Liver (tissue), 3 donors: ENCODE results near the gene DYNC1LI2.

Source experiments
- JUND ChIP-seq, 2 donors: IDR thresholded peaks; 2 replicates each; pipeline ENCODE4 v1.6.1; 2016; ENCODE audit warnings: antibody characterized with exemption in 2 of 2
- RAD21 ChIP-seq, 2 donors: IDR thresholded peaks; 2 replicates each; pipeline ENCODE4 v1.6.1; 2016; ENCODE audit warnings: antibody characterized with exemption in 2 of 2, mild to moderate bottlenecking in 2 of 2
- RXRA ChIP-seq, 2 donors: IDR thresholded peaks; 2 replicates each; pipeline ENCODE4 v1.6.1; 2017 to 2018; ENCODE audit warnings: antibody characterized with exemption in 2 of 2, mild to moderate bottlenecking in 1 of 2
- SP1 ChIP-seq: IDR thresholded peaks from 2 replicates; pipeline ENCODE4 v1.6.1; 2018; ENCODE audit warnings: antibody characterized with exemption, mild to moderate bottlenecking
- TAF1 ChIP-seq: conservative IDR thresholded peaks from 2 replicates; pipeline ENCODE4 v1.6.1; 2016; ENCODE audit warnings: antibody characterized with exemption, mild to moderate bottlenecking
- YY1 ChIP-seq: IDR thresholded peaks from 2 replicates; pipeline ENCODE4 v1.6.1; 2016; ENCODE audit warnings: antibody characterized with exemption, mild to moderate bottlenecking
- TF ChIP-seq, protein P1 (sequence below): fragments of 150-350 bp; IDR thresholded peaks from 2 replicates; pipeline ENCODE4 v1.5.1; 2017; ENCODE audit warnings: improper control_type of control experiment, low read depth, low read length; ENCODE audit not compliant: missing input control
- TF ChIP-seq, protein P2 (sequence below): IDR thresholded peaks from 2 replicates; pipeline ENCODE4 v1.6.1; 2016; ENCODE audit warnings: antibody characterized with exemption
- TF ChIP-seq, protein P3 (sequence below): IDR thresholded peaks from 2 replicates; pipeline ENCODE4 v1.6.1; 2016; ENCODE audit warnings: antibody characterized with exemption
- donor health status: healthy.
- donor health status: healthy.

DNA sequence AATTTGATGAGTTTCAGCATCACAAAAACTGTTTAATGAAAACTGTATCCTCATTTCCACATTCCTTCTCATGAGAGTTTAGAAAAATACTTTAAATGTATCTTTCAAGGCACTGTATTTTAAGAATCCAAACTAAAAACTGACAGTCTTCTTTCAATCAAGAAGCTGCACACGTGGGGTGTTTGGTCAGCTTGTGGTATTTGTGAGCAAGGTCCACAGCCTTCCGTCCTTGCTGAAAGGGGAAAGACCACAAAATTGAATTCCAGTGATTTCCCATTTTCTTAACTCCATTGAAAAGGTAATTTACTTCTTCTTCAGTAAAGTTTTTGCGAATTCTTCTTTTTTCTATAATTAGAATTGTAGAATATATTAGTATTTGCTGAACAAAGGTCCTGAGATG lies 3.4 kb upstream of the DYNC1LI2 start:
- TF ChIP-seq, protein P1, sequence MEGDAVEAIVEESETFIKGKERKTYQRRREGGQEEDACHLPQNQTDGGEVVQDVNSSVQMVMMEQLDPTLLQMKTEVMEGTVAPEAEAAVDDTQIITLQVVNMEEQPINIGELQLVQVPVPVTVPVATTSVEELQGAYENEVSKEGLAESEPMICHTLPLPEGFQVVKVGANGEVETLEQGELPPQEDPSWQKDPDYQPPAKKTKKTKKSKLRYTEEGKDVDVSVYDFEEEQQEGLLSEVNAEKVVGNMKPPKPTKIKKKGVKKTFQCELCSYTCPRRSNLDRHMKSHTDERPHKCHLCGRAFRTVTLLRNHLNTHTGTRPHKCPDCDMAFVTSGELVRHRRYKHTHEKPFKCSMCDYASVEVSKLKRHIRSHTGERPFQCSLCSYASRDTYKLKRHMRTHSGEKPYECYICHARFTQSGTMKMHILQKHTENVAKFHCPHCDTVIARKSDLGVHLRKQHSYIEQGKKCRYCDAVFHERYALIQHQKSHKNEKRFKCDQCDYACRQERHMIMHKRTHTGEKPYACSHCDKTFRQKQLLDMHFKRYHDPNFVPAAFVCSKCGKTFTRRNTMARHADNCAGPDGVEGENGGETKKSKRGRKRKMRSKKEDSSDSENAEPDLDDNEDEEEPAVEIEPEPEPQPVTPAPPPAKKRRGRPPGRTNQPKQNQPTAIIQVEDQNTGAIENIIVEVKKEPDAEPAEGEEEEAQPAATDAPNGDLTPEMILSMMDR: no peak
- no peak for TF ChIP-seq YY1
- no peak for TF ChIP-seq TAF1
- TF ChIP-seq, protein P2, sequence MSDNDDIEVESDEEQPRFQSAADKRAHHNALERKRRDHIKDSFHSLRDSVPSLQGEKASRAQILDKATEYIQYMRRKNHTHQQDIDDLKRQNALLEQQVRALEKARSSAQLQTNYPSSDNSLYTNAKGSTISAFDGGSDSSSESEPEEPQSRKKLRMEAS: no peak
- TF ChIP-seq RXRA (IDR thresholded peaks at IDR 0.05): no peak
- TF ChIP-seq RAD21 (IDR thresholded peaks at IDR 0.05): no peak
- no peak for TF ChIP-seq JUND (IDR thresholded peaks at IDR 0.05)
- no peak for TF ChIP-seq SP1
- TF ChIP-seq, protein P3, sequence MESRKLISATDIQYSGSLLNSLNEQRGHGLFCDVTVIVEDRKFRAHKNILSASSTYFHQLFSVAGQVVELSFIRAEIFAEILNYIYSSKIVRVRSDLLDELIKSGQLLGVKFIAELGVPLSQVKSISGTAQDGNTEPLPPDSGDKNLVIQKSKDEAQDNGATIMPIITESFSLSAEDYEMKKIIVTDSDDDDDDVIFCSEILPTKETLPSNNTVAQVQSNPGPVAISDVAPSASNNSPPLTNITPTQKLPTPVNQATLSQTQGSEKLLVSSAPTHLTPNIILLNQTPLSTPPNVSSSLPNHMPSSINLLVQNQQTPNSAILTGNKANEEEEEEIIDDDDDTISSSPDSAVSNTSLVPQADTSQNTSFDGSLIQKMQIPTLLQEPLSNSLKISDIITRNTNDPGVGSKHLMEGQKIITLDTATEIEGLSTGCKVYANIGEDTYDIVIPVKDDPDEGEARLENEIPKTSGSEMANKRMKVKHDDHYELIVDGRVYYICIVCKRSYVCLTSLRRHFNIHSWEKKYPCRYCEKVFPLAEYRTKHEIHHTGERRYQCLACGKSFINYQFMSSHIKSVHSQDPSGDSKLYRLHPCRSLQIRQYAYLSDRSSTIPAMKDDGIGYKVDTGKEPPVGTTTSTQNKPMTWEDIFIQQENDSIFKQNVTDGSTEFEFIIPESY: no peak
